ENCODE results near the gene FMNL2. TPM values are rescaled to one million over a fixed set of nuclear protein-coding genes. Genes with fewer than 3 reads are reported as not detected.

FMNL2 gene
- total RNA-seq, 2 experiments from 2014 or later, result 2.2 TPM

DNA sequence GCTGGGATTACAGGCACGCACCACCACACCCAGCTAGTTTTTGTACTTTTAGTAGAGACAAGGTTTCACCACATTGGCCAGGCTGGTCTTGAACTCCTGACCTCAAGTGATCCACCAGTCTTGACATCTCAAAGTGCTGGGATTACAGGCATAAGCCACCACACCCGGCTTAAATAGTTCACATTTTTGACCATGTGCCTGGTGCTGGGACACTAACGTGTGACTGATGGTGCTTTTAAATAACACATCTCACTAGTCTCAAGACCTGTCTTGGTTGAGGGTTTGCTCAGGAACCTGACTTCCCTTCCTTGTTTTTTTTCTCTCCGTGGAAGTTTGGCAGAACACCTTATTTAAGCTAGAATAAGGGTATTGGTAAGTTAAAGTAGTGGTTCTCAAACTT, 8.5 kb downstream of the FMNL2 start:
- H3K4me1 Mint-ChIP-seq (ENCODE audit: low read depth), result no peaks in the 10 kb centered on the region
- no peak overlapping the region for H3K27ac Mint-ChIP-seq
- H3K9me3 Mint-ChIP-seq, result no peaks in the 10 kb centered on the region
- no peak overlapping the region for H3K4me3 Mint-ChIP-seq
- no peak for DNase-seq
- intact Hi-C loops (cut with micrococcal nuclease), result no loop called here
- H3K27me3 Mint-ChIP-seq, result peaks cover 5% of the 10 kb centered on the region
- POLR2A ChIA-PET, result no interaction called here
- CTCF ChIA-PET, result no interaction called here
- no peaks in the 10 kb centered on the region for H3K36me3 Mint-ChIP-seq

DNA sequence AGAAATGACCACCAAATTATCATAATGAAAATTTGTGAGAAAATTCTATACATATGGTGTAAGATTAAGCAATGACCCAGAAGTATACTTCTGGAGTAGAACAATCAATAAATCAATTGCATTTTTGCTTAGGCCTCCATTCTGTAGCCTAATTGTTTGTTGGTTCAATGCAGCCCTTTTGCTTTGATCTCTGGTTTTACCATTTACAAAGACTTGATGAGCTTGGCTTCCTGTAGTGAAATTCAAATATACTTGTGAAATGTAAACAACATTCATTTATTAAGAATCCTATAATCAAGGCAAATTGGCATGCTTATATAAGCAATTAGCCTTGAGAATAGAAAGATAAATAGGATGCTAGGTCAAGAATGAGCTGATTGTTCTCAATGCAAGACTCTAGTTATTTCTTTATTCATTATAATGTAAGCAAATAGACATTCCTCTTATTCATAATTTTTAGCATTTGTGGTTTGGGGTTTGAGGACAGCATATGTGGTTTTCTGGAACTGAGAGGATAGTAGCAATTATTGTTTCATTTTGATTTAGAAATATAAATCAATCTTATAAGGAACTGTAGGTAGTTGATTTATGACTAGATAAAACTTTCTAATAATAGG, 9.7 kb downstream of the FMNL2 start:
- Mint-ChIP-seq H3K36me3 (no peaks in the 10 kb centered on the region), H3K4me1 (ENCODE audit: low read depth) (no peaks in the 10 kb centered on the region), H3K27ac (no peak overlapping the region), H3K9me3 (no peaks in the 10 kb centered on the region), H3K4me3 (no peak overlapping the region), H3K27me3 (no peaks in the 10 kb centered on the region)
- ChIA-PET POLR2A (no interaction called here), CTCF (no interaction called here)
- intact Hi-C loops (cut with micrococcal nuclease), result no loop called here
- DNase-seq, result no peak

DNA sequence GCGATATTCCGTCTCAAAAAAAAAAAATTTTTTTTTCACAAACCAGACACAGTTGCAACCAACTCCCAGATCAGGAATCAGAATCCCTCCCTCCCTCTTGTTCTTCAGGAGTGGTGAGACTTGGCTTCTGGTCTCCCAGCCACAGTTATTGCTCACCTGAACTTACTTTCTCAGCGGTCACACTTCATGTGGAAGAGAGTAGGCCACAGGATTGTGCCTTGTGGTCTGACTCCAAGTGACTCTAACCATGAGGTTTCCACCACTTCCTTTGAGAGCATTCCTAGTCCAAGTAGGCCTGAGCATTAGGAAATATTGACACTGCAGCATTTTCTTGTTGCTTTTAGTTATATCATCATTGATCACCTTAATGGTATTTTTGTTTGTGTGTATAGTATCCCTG, 12.1 kb downstream of the FMNL2 start:
- no peak for DNase-seq
- no peaks in the 10 kb centered on the region for H3K4me1 Mint-ChIP-seq (ENCODE audit: low read depth)
- peaks cover 3% of the 10 kb centered on the region for H3K9me3 Mint-ChIP-seq
- intact Hi-C loops (cut with micrococcal nuclease), result no loop called here
- POLR2A ChIA-PET, result no interaction called here
- no peaks in the 10 kb centered on the region for H3K36me3 Mint-ChIP-seq
- no peak overlapping the region for H3K27ac Mint-ChIP-seq
- CTCF ChIA-PET, result no interaction called here
- no peak overlapping the region for H3K4me3 Mint-ChIP-seq
- H3K27me3 Mint-ChIP-seq, result no peaks in the 10 kb centered on the region

DNA sequence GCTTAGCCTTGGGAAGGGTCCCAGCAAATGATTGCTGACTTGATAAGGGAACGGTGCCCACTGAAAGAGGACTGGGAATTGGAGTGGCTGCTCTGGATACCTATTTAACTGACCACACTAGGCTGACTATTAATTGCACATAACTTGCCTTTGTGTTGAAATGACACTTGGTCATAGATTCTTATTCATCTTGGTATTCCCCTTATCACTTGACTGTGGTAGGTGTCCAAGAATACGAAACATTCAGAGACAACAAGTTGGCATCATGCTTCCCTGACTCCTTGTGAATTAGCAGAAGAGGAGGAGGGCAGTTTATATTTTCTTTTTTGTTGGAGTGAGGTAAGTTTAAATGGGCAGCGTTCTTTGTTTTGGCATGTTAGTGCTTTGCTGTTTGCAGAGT, 13.4 kb downstream of the FMNL2 start:
- DNase-seq, result no peak
- Mint-ChIP-seq H3K4me1 (ENCODE audit: low read depth) (no peaks in the 10 kb centered on the region), H3K27me3 (no peaks in the 10 kb centered on the region), H3K36me3 (no peaks in the 10 kb centered on the region), H3K4me3 (no peak overlapping the region), H3K27ac (no peak overlapping the region), H3K9me3 (peaks cover 3% of the 10 kb centered on the region)
- POLR2A ChIA-PET, result no interaction called here
- CTCF ChIA-PET, result no interaction called here
- intact Hi-C loops (cut with micrococcal nuclease), result no loop called here

DNA sequence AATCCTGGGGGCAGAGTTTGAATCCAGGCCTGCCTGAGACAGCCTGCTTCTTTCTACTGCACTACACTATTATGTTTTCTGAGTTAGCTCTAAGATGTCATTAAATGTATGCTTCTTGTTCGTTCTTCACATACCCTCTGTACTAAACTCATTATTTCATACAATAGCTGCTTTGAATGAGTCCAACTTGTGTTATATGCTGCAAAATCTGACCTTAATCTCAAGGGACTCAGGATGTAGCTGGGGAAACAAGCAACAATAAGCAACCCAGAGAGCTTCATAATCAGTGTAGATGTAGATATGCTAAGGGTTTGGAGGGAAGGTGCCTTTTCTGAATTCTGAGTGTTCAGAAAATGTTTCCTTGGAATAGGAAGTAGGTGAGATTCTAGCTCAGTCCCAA, 14.4 kb downstream of the FMNL2 start:
- Mint-ChIP-seq H3K36me3 (no peaks in the 10 kb centered on the region), H3K27ac (no peak overlapping the region), H3K4me1 (ENCODE audit: low read depth) (no peaks in the 10 kb centered on the region), H3K9me3 (peaks cover 3% of the 10 kb centered on the region), H3K4me3 (no peak overlapping the region), H3K27me3 (no peaks in the 10 kb centered on the region)
- intact Hi-C loops (cut with micrococcal nuclease), result no loop called here
- DNase-seq, result no peak
- ChIA-PET POLR2A (no interaction called here), CTCF (no interaction called here)

DNA sequence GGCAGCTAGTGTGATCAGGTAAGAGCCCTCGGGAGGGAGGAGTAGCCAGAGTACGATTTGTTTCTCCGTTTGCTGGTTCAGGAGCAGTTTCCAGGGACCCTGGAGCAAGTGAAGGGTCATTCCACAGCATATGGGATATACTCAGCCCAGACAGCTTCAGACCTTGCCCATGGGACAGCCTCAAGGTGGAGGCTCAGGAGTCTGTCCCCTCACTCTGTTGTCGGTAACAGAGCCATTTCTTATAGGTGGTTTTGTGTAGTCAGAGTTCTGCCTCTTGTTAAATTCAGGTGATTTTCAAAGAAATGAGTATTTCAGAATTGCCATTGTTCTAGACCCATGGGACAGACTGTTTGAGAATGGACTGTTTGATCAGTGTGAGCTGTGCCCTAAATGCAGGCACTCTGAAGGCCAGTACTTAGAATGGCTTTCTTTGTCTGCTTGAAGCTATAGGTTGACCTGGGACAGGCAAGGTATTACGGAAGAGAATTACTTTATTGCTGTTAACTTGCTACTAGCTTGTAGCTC, 15.2 kb downstream of the FMNL2 start:
- H3K27ac Mint-ChIP-seq, result no peak overlapping the region
- POLR2A ChIA-PET, result no interaction called here
- intact Hi-C loops (cut with micrococcal nuclease), result no loop called here
- CTCF ChIA-PET, result no interaction called here
- no peak for DNase-seq
- H3K4me3 Mint-ChIP-seq, result no peak overlapping the region
- peaks cover 3% of the 10 kb centered on the region for H3K9me3 Mint-ChIP-seq
- no peaks in the 10 kb centered on the region for H3K36me3 Mint-ChIP-seq
- no peaks in the 10 kb centered on the region for H3K27me3 Mint-ChIP-seq
- H3K4me1 Mint-ChIP-seq (ENCODE audit: low read depth), result no peaks in the 10 kb centered on the region

DNA sequence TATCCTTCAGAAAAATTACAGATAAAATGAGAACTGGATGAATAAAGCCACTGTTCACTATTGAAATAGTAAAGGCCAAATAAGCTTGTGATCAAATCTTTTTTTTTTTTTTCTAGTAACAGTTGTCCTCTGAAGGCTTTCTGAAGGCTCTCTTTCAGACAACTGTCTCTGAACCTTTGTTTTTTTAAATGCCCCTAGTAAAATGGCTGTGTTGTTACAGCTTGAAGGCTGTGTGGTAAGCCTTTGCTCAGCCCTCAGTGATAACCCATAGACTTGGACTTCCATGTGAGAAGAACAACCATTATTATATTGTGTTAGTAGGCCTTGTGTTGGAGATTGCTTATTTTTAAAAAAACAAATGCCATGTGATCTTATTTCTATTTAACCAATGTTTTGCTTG, 17.6 kb downstream of the FMNL2 start:
- CTCF ChIA-PET, result no interaction called here
- Mint-ChIP-seq H3K27ac (no peak overlapping the region), H3K9me3 (peaks cover 5% of the 10 kb centered on the region), H3K27me3 (peaks cover 2% of the 10 kb centered on the region), H3K4me3 (no peak overlapping the region), H3K36me3 (no peaks in the 10 kb centered on the region), H3K4me1 (ENCODE audit: low read depth) (no peaks in the 10 kb centered on the region)
- POLR2A ChIA-PET, result no interaction called here
- intact Hi-C loops (cut with micrococcal nuclease), result no loop called here
- DNase-seq, result no peak

DNA sequence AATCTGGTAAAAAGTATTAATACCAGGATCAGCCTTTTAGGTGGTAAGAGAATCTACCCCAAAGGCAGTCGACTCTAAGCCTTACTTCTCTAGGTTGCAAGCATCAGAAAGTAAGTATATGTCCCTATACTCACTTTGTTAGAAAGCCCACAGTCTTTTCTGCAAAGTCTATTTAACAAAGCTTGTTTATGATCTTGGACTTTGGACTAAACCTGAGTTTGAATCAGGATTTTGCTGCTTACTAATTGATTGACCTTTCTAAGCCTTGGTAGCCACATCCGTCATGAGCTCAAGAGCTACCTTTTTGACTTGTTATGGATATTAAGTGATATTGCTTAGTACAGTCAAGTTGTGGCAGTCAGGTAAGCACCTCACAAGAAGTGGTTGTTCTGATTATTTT, 18.4 kb downstream of the FMNL2 start:
- ChIA-PET POLR2A (no interaction called here), CTCF (interaction anchor here (1.5 kb wide), 1 partner anchor 354 kb away, joined by 3 read pairs; no protein-coding TSS in a partner anchor)
- no peak overlapping the region for H3K4me3 Mint-ChIP-seq
- no peaks in the 10 kb centered on the region for H3K4me1 Mint-ChIP-seq (ENCODE audit: low read depth)
- H3K36me3 Mint-ChIP-seq, result no peaks in the 10 kb centered on the region
- intact Hi-C loops (cut with micrococcal nuclease), result no loop called here
- H3K27me3 Mint-ChIP-seq, result peaks cover 3% of the 10 kb centered on the region
- no peak for DNase-seq
- H3K9me3 Mint-ChIP-seq, result peaks cover 8% of the 10 kb centered on the region
- H3K27ac Mint-ChIP-seq, result no peak overlapping the region

DNA sequence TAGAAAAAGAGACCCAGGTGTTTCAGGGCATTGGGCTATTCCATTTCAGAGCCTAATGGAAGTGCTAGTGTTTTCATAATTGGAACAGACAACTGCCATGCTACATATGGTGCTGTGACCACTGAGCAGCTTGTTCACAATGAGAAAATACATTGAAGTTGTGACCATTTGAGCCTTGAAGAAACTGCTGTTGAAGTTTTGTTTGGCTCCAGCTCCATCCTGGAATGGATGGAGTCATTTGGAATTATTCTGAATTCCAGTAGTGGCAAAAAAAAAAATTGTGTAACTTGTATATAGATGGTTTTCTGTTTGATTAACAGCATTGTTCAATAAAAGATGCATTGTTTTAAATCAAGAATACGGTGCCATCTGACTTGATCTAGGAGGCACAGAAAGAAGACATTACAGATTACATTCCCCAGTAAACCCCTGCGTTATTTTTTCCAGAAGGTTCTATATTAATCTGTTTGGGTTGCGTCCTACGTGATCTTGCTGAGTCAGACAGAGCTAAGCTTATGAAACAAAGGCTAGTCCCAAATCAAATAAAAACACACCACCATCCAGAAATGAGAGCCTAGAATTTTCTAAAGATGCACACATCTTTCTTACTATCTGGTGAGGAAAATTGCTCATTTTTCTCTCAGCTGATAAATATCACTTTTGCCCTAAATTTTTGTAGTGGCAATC, 19.2 kb downstream of the FMNL2 start:
- H3K4me1 Mint-ChIP-seq (ENCODE audit: low read depth), result no peaks in the 10 kb centered on the region
- ChIA-PET CTCF (interaction anchor here (1.5 kb wide), 1 partner anchor 355 kb away, joined by 3 read pairs; no protein-coding TSS in a partner anchor), POLR2A (no interaction called here)
- intact Hi-C loops (cut with micrococcal nuclease), result no loop called here
- no peaks in the 10 kb centered on the region for H3K36me3 Mint-ChIP-seq
- H3K9me3 Mint-ChIP-seq, result peaks cover 8% of the 10 kb centered on the region
- no peak overlapping the region for H3K27ac Mint-ChIP-seq
- peaks cover 3% of the 10 kb centered on the region for H3K27me3 Mint-ChIP-seq
- DNase-seq, result no peak
- no peak overlapping the region for H3K4me3 Mint-ChIP-seq

DNA sequence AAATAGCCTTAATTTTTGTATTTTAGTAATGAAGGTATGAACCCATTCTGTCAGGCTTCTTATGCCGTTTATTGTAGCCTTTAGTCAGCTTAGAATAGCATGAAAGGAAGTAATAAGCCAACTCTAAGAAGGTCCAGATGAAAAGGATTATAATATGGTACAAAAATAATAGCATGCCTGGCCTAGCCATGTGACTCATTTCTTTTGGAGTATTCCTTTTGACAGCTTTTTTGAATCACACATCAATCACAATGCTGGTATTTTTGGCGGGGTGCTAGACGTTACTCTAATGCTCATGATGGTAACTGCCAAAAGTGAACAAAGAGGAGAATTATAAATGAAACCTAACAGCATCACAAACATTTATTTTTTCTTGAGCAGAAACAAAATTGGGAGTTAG, 19.9 kb downstream of the FMNL2 start:
- ChIA-PET POLR2A (no interaction called here), CTCF (no interaction called here)
- Mint-ChIP-seq H3K9me3 (peaks cover 8% of the 10 kb centered on the region), H3K27ac (no peak overlapping the region), H3K36me3 (no peaks in the 10 kb centered on the region), H3K4me1 (ENCODE audit: low read depth) (no peaks in the 10 kb centered on the region), H3K27me3 (peaks cover 3% of the 10 kb centered on the region), H3K4me3 (no peak overlapping the region)
- intact Hi-C loops (cut with micrococcal nuclease), result no loop called here
- DNase-seq, result no peak

DNA sequence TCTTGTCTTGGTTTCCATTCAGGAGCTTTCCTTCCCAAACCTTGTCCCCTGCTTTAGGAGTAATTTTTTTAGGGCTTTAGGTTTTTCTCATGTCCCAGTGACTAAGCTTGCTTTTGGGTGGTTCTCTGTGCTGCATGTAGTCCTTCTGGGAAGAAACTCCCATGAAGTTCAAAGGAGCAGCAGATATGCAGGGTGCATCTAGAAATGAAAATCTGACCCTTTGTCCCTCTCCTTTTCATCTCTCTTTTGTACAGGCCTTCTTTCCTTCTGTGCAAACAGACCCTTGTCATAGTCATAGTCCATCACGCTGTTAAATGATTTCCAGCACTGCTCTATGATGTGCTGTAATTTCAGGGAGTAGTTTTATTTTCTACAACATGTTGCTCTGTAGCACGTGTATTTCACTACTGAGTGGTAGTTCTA, 20.4 kb downstream of the FMNL2 start:
- CTCF ChIA-PET, result no interaction called here
- H3K9me3 Mint-ChIP-seq, result peaks cover 8% of the 10 kb centered on the region
- no peaks in the 10 kb centered on the region for H3K4me1 Mint-ChIP-seq (ENCODE audit: low read depth)
- no peak for DNase-seq
- POLR2A ChIA-PET, result no interaction called here
- intact Hi-C loops (cut with micrococcal nuclease), result no loop called here
- H3K27ac Mint-ChIP-seq, result no peak overlapping the region
- H3K4me3 Mint-ChIP-seq, result no peak overlapping the region
- H3K36me3 Mint-ChIP-seq, result no peaks in the 10 kb centered on the region
- H3K27me3 Mint-ChIP-seq, result peaks cover 3% of the 10 kb centered on the region

DNA sequence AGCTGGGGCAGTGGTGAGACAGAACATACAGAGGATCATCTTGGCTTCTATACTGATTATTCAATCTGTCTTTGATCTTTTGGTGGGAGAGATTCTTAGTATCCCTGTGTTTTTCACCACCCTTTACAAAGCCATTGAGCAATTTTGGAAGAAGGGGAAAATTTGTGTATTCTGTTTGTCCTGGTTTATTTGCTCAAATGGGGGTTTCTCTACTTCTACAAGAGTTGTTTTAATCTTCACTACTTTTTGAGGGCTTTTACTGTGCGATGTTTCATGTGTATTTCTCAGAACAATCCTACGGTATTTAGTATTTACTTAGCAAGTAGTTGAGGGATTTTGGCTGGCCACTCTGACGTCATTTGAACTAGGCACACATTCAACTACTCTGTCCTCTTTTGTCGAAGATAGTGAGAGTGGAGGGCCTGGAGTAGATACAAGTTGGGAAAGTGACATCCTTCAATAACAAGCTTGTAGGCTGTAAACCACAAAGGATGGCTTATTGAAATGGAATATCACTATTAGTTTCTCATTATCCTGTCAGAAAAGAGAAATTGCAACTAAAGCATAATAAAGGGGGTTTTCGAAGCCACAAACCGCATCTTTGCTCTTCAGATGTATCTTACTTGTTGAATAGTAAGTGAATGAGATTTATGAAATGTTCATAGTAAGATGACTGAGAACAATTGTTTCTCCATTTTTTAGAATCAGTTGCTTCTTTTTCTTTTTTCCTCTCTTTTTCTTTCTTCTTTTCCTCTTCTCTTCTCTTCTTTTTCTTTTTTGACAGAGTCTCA, 24.8 kb downstream of the FMNL2 start:
- Mint-ChIP-seq H3K27me3 (peaks cover 7% of the 10 kb centered on the region), H3K4me3 (no peak overlapping the region), H3K36me3 (no peaks in the 10 kb centered on the region), H3K9me3 (peaks cover 5% of the 10 kb centered on the region), H3K27ac (no peak overlapping the region), H3K4me1 (ENCODE audit: low read depth) (no peaks in the 10 kb centered on the region)
- ChIA-PET CTCF (no interaction called here), POLR2A (no interaction called here)
- no peak for DNase-seq
- intact Hi-C loops (cut with micrococcal nuclease), result no loop called here

DNA sequence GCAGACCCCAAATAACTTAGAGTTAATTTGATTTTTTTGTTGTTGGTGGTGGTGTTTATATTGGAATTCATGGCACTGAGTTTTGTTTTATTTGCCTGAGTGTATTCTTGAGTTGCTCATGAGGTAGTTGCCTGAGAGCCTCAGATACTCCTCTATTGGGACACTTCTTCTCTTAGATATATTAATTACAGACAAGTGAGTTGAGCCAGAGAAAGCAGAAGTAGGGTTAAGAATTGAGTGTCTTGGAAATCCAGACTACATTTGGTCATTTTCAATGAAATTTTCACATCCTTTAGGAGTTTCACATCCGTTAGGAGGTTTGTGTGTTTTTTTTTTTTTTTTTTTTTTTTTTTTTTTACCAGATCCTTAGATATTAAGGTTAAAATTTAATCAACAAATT, 29.0 kb downstream of the FMNL2 start:
- Mint-ChIP-seq H3K4me3 (no peak overlapping the region), H3K4me1 (ENCODE audit: low read depth) (no peaks in the 10 kb centered on the region), H3K36me3 (no peaks in the 10 kb centered on the region), H3K27me3 (peaks cover 4% of the 10 kb centered on the region), H3K9me3 (no peaks in the 10 kb centered on the region), H3K27ac (no peak overlapping the region)
- ChIA-PET CTCF (no interaction called here), POLR2A (no interaction called here)
- intact Hi-C loops (cut with micrococcal nuclease), result no loop called here
- no peak for DNase-seq

Data from activated CD4-positive, alpha-beta memory T cell treated with anti-CD3 and anti-CD28 coated beads for 36 hours (primary cell).